ENCODE results near the gene LARGE1. TPM values are rescaled to one million over a fixed set of nuclear protein-coding genes. Genes with fewer than 3 reads are reported as not detected.
"Not testable (repeated sequence)": the region's sequence is repeated elsewhere in the genome, so short reads cannot be mapped to it uniquely, and the experiment has no call there.

The LARGE1 gene
- total RNA-seq, 1 experiment from 2014 or later = 4.1 TPM

DNA sequence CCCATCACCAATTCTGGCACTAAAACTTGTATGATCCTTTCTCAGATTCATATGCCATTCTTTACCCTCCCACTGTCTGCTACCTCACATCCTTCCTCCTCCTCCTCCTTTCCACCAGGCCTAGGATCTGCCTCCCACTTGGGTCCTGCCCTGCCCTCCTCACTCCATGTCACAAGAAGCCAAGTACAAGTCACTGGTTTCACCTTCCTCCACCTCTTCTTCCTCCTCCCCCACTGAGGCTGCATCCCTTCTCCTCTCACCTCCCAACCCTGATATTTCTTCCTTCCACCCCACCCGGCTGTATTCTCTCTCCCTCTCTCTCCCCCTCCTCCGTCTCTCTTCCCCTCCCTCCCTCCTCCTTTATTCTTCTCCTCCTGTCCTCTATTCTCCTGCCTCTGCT lies 46.6 kb downstream of the LARGE1 start:
- no peak overlapping the region for H3K4me3 ChIP-seq
- no peak for DNase-seq
- no peaks in the 10 kb centered on the region for H3K36me3 ChIP-seq
- H3K27me3 ChIP-seq = no peaks in the 10 kb centered on the region
- H3K9me3 ChIP-seq = no peaks in the 10 kb centered on the region

DNA sequence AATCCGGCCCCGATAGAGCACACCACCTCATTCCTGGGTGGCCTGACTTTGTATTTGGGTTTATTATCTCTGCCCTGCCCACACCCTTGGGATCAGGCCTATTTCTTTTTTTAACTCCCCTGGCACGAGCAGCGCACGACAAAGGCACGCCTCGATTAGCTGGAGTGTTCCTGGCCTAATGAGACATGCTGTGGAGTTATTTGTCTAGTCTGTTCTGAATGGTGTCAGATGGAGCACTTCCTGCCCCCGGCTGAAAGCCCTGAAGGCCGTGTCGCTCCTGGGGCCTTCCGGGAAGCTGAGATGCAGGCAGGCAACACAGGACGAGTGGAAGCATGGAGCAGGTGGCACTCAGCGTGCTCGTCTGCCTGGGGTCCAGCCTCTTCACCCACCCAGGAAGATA lies 47.1 kb downstream of the LARGE1 start:
- Histone ChIP-seq H3K4me3 (no peak overlapping the region), H3K27me3 (no peaks in the 10 kb centered on the region), H3K36me3 (no peaks in the 10 kb centered on the region), H3K9me3 (no peaks in the 10 kb centered on the region)
- DNase-seq = no peak

DNA sequence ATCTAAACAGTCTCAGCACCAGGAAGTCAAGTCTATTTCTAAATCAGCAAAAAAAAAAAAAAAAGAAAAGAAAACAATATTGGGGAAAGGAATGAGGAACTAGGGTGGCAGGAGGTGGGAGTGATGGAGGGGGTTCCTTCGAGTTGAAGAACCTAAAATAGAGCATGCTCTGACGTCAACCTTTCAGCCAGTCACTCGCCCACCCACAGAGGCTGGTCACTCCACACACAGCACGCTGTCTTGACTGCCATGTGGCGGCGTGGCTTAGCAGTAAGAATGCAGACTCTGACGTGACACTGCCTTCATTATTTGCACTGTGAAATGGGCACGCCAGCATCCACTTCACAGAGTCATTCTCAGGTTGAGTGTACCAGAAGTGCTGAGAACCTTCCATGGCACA lies 48.3 kb downstream of the LARGE1 start:
- DNase-seq = no peak

DNA sequence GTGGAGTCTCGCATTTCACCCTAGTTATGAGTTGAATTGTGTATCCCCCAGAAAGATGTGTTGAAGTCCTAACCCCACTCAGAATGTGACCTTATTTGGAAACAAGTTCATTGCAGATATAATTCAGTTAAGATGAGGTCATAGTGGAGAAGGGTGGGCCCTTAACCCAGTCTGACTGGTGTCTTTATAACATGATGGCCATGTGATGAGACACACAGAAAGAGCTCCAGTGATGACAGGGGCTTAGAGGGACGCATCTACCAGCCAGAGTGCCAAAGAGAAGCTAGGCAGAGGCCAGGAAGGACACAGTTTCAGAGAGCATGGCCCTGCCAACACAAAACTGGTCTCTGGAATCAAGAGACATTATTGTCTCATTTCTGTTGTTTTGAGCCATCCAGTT lies 50.3 kb downstream of the LARGE1 start:
- no peaks in the 10 kb centered on the region for H3K36me3 ChIP-seq
- H3K9me3 ChIP-seq = no peaks in the 10 kb centered on the region
- DNase-seq = no peak

More for the DNA sequence above, 48.3 kb downstream of the LARGE1 start:
- H3K36me3 ChIP-seq = no peaks in the 10 kb centered on the region
- no peaks in the 10 kb centered on the region for H3K9me3 ChIP-seq
- H3K27me3 ChIP-seq = no peaks in the 10 kb centered on the region
- no peak overlapping the region for H3K4me3 ChIP-seq

DNA sequence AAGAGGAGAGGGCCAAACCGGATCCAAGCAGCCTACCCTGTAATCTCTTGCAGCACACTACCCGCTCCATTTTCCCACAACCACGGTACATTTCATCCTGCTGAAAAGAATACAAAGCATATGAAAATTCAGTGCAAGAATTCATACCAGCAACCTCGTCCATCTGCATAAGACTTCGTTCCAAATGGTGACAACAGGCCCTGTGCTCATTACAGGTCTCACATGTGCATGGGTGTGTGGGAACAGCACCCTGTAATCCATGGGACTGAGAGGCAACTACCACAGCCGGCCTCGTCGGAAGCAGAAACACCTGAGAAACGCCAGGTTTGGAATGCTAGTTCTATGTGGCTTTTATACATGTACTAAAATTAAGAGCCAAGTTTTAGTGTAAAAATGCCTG lies 52.3 kb downstream of the LARGE1 start:
- Histone ChIP-seq H3K9me3 (no peaks in the 10 kb centered on the region), H3K36me3 (no peaks in the 10 kb centered on the region), H3K4me3 (no peak overlapping the region), H3K27me3 (no peaks in the 10 kb centered on the region)
- DNase-seq = no peak

More for the DNA sequence above, 50.3 kb downstream of the LARGE1 start:
- Histone ChIP-seq H3K27me3 (no peaks in the 10 kb centered on the region), H3K4me3 (no peak overlapping the region)

- no peaks in the 10 kb centered on the region for H3K27me3 ChIP-seq
- H3K4me3 ChIP-seq = no peak overlapping the region
- H3K36me3 ChIP-seq = no peaks in the 10 kb centered on the region
- DNase-seq = peak; percentile 56
- no peaks in the 10 kb centered on the region for H3K9me3 ChIP-seq
These were observed 53.0 kb downstream of the LARGE1 start for GRCh38 chr22:33867118-33867866.

- no peaks in the 10 kb centered on the region for H3K27me3 ChIP-seq
- H3K36me3 ChIP-seq = no peaks in the 10 kb centered on the region
- no peak overlapping the region for H3K4me3 ChIP-seq
- no peaks in the 10 kb centered on the region for H3K9me3 ChIP-seq
- DNase-seq = no peak
These were observed 53.8 kb downstream of the LARGE1 start for GRCh38 chr22:33866511-33866910.

GRCh38 chr22:33865996-33866395 lies 54.3 kb downstream of the LARGE1 start:
- H3K36me3 ChIP-seq = no peaks in the 10 kb centered on the region
- no peak for DNase-seq
- H3K4me3 ChIP-seq = no peak overlapping the region
- H3K27me3 ChIP-seq = no peaks in the 10 kb centered on the region
- no peaks in the 10 kb centered on the region for H3K9me3 ChIP-seq

DNA sequence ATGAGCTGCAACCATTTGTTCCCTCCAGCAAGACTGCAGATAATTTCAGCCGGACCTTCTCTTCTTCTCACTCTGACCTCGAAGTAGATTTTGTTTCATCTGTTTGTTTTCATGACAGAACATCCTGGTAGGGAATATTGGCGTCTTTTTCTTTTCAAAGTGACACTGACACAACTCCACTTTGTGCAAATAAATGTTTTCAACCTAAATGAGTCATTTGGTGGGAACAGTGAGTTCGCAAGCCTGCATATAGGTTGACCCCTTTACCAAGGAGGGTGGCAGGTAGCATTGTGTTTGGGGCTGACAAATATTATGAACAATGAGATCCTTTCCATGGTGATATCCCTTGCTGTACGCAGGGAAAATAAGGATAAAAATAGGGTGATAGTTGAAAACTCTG lies 55.0 kb downstream of the LARGE1 start:
- no peaks in the 10 kb centered on the region for H3K27me3 ChIP-seq
- DNase-seq = no peak
- no peak overlapping the region for H3K4me3 ChIP-seq
- no peaks in the 10 kb centered on the region for H3K9me3 ChIP-seq
- H3K36me3 ChIP-seq = no peaks in the 10 kb centered on the region

DNA sequence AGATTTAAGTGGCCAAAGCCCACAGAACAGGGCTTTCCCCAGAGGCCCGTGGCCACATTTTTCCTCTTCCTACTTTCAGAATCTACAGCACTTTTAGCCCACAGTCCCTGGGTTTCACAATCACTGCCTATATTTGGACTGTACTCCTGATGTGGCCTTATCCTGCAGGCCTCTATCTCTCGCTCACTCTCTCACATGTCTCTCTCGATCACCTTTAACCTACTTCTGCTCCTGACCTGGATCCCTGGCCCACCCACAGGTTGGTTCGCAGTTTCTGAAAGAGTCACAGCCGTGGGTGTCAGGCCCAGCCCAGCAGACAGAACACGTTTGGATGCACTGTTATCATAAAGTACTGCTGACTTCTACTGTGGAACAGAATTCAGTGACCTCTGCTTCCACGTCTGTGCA lies 55.5 kb downstream of the LARGE1 start:
- Histone ChIP-seq H3K9me3 (no peaks in the 10 kb centered on the region), H3K27me3 (no peaks in the 10 kb centered on the region), H3K36me3 (no peaks in the 10 kb centered on the region), H3K4me3 (no peak overlapping the region)
- DNase-seq = no peak

- no peak overlapping the region for H3K4me3 ChIP-seq
- no peaks in the 10 kb centered on the region for H3K27me3 ChIP-seq
- DNase-seq = no peak
- no peaks in the 10 kb centered on the region for H3K9me3 ChIP-seq
- no peaks in the 10 kb centered on the region for H3K36me3 ChIP-seq
These were observed 58.9 kb downstream of the LARGE1 start for GRCh38 chr22:33861216-33861875.

GRCh38 chr22:33860386-33860785 lies 59.9 kb downstream of the LARGE1 start:
- no peaks in the 10 kb centered on the region for H3K9me3 ChIP-seq
- H3K36me3 ChIP-seq = no peaks in the 10 kb centered on the region

DNA sequence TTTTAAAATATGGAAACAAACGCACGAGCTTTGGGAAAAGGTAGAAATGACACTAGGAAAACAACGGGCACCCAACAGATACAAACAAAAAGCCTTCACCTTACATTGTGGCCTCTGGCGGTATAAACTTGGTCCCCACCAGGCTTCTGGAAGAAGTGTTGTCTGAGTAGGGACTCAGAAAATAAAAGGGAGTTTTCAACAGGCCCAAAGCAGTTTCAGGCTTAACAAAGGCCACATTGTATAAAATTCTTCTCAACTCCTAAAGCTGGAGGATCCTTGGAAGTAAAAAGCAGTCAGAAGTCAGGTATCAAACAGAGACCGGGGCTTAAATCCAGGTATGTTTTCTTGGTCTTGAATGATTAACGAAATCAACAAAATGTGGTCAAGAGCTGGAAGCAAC lies 61.0 kb downstream of the LARGE1 start:
- no peaks in the 10 kb centered on the region for H3K36me3 ChIP-seq
- H3K4me3 ChIP-seq = no peak overlapping the region
- no peaks in the 10 kb centered on the region for H3K9me3 ChIP-seq
- no peaks in the 10 kb centered on the region for H3K27me3 ChIP-seq
- DNase-seq = no peak

More at GRCh38 chr22:33860386-33860785, 59.9 kb downstream of the LARGE1 start:
- no peak overlapping the region for H3K4me3 ChIP-seq
- no peaks in the 10 kb centered on the region for H3K27me3 ChIP-seq
- no peak for DNase-seq

- H3K36me3 ChIP-seq, H3K9me3 ChIP-seq, DNase-seq, H3K27me3 ChIP-seq, H3K4me3 ChIP-seq: not testable (repeated sequence)
These were observed 61.6 kb downstream of the LARGE1 start for GRCh38 chr22:33858653-33859052.

- H3K4me3 ChIP-seq, DNase-seq, H3K27me3 ChIP-seq, H3K9me3 ChIP-seq, H3K36me3 ChIP-seq: not testable (repeated sequence)
These were observed 62.5 kb downstream of the LARGE1 start for GRCh38 chr22:33857767-33858166.

- DNase-seq = no peak
- no peaks in the 10 kb centered on the region for H3K27me3 ChIP-seq
- no peaks in the 10 kb centered on the region for H3K36me3 ChIP-seq
- H3K4me3 ChIP-seq = no peak overlapping the region; the same call in 1 of the 2 replicates
- no peaks in the 10 kb centered on the region for H3K9me3 ChIP-seq
These were observed 65.6 kb downstream of the LARGE1 start for GRCh38 chr22:33854724-33855123.

- H3K4me3 ChIP-seq = peak overlapping the region; percentile 51
These were observed 66.8 kb downstream of the LARGE1 start for GRCh38 chr22:33853200-33854097.

More at GRCh38 chr22:33853200-33854097, 66.8 kb downstream of the LARGE1 start:
- H3K36me3 ChIP-seq = no peaks in the 10 kb centered on the region
- H3K27me3 ChIP-seq = no peaks in the 10 kb centered on the region
- H3K9me3 ChIP-seq = no peaks in the 10 kb centered on the region
- peak; percentile 81 for DNase-seq
